Cardiac muscle cell (in vitro differentiated cells and primary cell): ENCODE measurements around the gene SEMA4D. TPM values are rescaled to one million over a fixed set of nuclear protein-coding genes. Genes with fewer than 3 reads are reported as not detected.

Experiments
- DNase-seq, 2 donors: peaks; one replicate each; pipeline versions ENCODE4 v3.0.0 to v3.0.0-alpha.2; 2010 to 2017; ENCODE audit warnings: low read depth in 1 of 2, low spot score in 1 of 2
- H3K27ac ChIP-seq: fragments of 200-600 bp; sonication (generic); 2 replicates; pipeline ENCODE4 v1.5.1; 2016
- H3K27me3 ChIP-seq: fragments of 200-600 bp; sonication (generic); 2 replicates; pipeline ENCODE4 v1.6.0; 2016; ENCODE audit warnings: control low read depth
- H3K36me3 ChIP-seq: fragments of 200-600 bp; sonication (generic); 2 replicates; pipeline ENCODE4 v1.5.1; 2016; ENCODE audit warnings: control low read depth
- H3K4me1 ChIP-seq: fragments of 200-600 bp; sonication (generic); 2 replicates; pipeline ENCODE4 v1.8.1; 2017; ENCODE audit warnings: low read depth, mild to moderate bottlenecking, mixed run types
- H3K4me3 ChIP-seq: fragments of 200-600 bp; sonication (generic); 2 replicates; pipeline ENCODE4 v1.5.1; 2016; ENCODE audit warnings: mild to moderate bottlenecking
- H3K9me3 ChIP-seq: fragments of 200-600 bp; sonication (generic); 2 replicates; pipeline ENCODE4 v1.5.1; 2017; ENCODE audit warnings: low read depth, mild to moderate bottlenecking, control low read depth
- polyA plus RNA-seq: library from polyadenylated mRNA; unstranded; fragments of >200 nt; fragmentation: Nextera tagmentation; extraction: Ambion mirVana; gene quantifications from 2 replicates; pipeline ENCODE4 v1.2.1, GENCODE V29; 2016
- total RNA-seq: library from RNA; depleted of rRNA; stranded (reverse); fragments of >200 nt; gene quantifications from 2 replicates; pipeline ENCODE4 v1.2.3, GENCODE V29; 2016
- TF ChIP-seq, protein P1 (sequence below): IDR thresholded peaks from 2 replicates; pipeline ENCODE4 v1.5.1; 2012; ENCODE audit warnings: low read depth, mild to moderate bottlenecking, low read length

The SEMA4D gene
- total and polyA plus RNA-seq, 2 experiments from 2014 or later: 16.5 to 34.2 TPM

DNA sequence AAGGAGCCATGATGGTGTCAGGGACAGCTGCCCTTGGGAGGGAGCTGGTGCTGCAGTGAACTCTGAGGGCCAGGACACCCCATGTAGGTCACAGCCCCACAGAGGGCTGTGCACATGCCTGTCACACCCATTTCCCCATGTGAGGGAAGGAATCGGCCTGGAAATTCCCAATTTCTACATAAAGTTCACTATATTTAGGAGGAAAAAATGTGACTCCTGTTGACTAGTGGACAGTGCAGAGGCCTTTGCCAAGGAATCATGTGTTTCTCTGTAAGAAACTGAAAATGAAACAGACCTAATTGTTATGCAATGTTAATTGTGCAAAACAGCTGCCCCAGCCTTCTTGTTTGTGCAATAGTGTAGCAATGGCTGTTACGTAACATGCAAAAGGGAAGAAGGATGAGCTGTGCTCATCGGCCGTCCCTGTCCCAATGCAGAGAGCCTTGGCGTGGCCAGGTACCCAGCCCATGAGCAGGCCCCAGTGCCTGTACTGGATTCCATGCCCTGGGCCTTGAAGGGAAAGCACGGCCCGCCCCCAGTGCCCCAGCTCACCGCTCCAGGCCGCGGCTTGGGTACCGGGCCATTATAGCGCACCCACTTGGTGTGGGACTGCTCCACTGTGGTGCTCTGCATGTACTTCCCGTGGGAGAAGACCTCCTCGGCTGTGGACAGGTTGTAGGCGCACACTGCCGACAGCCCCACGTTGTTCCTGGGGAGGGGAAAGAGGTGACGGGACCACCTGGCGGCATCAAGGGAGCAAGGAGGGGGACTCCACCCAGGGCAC, 109.6 kb downstream of the SEMA4D start:
- Histone ChIP-seq H3K27ac (no peak overlapping the region), H3K4me1 (no peaks in the 10 kb centered on the region), H3K27me3 (no peaks in the 10 kb centered on the region), H3K36me3 (peaks cover 33% of the 10 kb centered on the region), H3K4me3 (no peak overlapping the region), H3K9me3 (no peaks in the 10 kb centered on the region)
- TF ChIP-seq, protein P1, sequence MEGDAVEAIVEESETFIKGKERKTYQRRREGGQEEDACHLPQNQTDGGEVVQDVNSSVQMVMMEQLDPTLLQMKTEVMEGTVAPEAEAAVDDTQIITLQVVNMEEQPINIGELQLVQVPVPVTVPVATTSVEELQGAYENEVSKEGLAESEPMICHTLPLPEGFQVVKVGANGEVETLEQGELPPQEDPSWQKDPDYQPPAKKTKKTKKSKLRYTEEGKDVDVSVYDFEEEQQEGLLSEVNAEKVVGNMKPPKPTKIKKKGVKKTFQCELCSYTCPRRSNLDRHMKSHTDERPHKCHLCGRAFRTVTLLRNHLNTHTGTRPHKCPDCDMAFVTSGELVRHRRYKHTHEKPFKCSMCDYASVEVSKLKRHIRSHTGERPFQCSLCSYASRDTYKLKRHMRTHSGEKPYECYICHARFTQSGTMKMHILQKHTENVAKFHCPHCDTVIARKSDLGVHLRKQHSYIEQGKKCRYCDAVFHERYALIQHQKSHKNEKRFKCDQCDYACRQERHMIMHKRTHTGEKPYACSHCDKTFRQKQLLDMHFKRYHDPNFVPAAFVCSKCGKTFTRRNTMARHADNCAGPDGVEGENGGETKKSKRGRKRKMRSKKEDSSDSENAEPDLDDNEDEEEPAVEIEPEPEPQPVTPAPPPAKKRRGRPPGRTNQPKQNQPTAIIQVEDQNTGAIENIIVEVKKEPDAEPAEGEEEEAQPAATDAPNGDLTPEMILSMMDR: no peak
- DNase-seq: peak in 1 of 2 donors; percentile 93

DNA sequence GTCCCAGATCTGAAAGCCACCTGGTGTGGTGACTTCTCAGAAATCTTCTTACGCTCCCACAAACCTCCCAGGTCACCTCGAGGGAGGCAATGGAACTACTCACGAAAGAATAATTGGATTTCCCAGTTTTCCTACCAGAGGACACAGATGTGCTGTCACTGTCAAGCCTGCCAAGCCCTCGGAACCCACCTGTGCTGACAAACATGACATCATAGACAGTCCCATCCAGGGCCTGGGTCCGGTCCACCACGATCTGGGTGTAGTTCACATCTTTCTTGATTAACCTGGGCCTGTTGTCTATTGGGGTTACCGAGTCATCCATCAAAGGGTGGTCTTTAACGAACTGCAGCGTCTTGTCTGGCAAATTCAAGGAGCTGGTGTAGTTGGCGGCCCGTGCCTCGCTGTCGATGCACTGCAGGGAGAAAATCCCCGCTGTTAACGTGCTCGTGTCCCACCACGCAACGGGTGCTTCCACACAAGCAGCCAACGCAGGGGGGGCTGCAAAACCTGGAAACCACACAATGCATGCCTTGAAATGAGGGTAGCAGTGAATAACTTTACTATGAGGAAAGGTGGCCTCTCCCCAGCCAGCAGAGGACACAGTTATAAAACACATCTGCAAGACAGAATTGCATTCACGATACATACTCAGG, 110.6 kb downstream of the SEMA4D start:
- H3K4me3 ChIP-seq: no peak overlapping the region
- H3K4me1 ChIP-seq: no peaks in the 10 kb centered on the region
- DNase-seq: no peak
- no peaks in the 10 kb centered on the region for H3K9me3 ChIP-seq
- no peak overlapping the region for H3K27ac ChIP-seq
- TF ChIP-seq, protein P1: no peak
- peaks cover 31% of the 10 kb centered on the region for H3K36me3 ChIP-seq
- H3K27me3 ChIP-seq: no peaks in the 10 kb centered on the region

DNA sequence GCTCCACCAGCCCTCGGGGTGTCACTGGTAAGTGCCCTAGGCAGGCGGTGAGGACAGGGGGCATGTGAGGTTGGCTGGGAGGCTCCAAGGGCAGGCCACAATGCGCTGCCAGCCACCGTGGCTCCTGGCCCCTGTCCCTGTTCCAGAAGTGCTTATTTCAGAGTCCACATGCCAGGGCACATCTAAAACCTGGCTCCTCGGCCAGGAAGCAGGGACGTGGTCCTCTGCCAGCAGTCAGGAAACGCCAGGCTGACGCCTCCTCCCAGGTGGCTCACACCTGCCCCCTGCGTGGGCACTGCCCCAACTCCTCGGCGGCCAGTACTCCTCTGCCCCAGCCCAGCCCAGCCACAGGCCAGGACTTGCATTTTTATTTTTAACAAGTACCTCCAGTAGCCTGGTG, 111.1 kb downstream of the SEMA4D start:
- Histone ChIP-seq H3K4me3 (no peak overlapping the region), H3K36me3 (peaks cover 26% of the 10 kb centered on the region), H3K27me3 (no peaks in the 10 kb centered on the region), H3K27ac (no peak overlapping the region), H3K4me1 (no peaks in the 10 kb centered on the region), H3K9me3 (no peaks in the 10 kb centered on the region)
- no peak for DNase-seq
- TF ChIP-seq, protein P1: no peak

DNA sequence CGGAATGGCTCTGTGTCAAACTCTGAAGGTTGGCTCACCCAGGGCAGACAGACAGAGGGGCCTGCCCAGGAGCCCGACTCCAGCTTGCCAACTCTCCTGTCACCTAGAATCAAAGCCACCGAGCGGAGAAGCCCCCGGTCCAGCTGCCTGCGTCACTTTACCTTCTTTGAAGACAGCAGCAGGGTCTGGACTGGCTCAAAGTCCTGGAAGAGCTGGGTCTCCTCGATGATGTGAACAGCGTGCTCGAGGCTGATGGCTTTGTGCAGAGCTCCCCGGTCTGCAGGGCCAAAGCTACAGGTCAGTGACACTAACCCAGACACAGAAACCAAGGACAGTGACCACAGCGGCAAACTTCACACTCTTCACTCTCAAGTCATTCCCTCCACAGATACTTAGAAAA, 111.7 kb downstream of the SEMA4D start:
- Histone ChIP-seq H3K9me3 (no peaks in the 10 kb centered on the region), H3K27ac (no peak overlapping the region), H3K4me3 (no peak overlapping the region), H3K36me3 (peaks cover 25% of the 10 kb centered on the region), H3K4me1 (no peaks in the 10 kb centered on the region), H3K27me3 (no peaks in the 10 kb centered on the region)
- no peak for DNase-seq
- TF ChIP-seq, protein P1: no peak

GRCh38 chr9:89384783-89385182, 113.1 kb downstream of the SEMA4D start:
- H3K4me3 ChIP-seq: no peak overlapping the region
- TF ChIP-seq, protein P1: no peak
- H3K27ac ChIP-seq: no peak overlapping the region
- no peaks in the 10 kb centered on the region for H3K9me3 ChIP-seq
- DNase-seq: no peak
- peaks cover 8% of the 10 kb centered on the region for H3K4me1 ChIP-seq
- no peaks in the 10 kb centered on the region for H3K27me3 ChIP-seq
- H3K36me3 ChIP-seq: peaks cover 19% of the 10 kb centered on the region
